Stomach (tissue), 9 donors: ENCODE results near the gene HDGFL2. TPM values are rescaled to one million over a fixed set of nuclear protein-coding genes. Genes with fewer than 3 reads are reported as not detected.

ENCODE experiments used
- DNase-seq, 2 donors: peaks; one replicate each; pipeline versions ENCODE4 v3.0.0 to v3.0.0-alpha.2; 2013 to 2019
- H3K27ac ChIP-seq, 5 donors: fragments of 200-600 bp in 4 of 5; sonication (generic) in 4 of 5; one replicate each; pipeline ENCODE4 v1.5.1; 2013 to 2019; ENCODE audit warnings: mild to moderate bottlenecking in 1 of 5, moderate library complexity in 1 of 5
- H3K27me3 ChIP-seq, 3 donors: fragments of 200-600 bp; sonication (generic); one replicate each; pipeline ENCODE4 v1.5.1; 2017 to 2019; ENCODE audit warnings: mixed run types in 1 of 3
- H3K36me3 ChIP-seq, 4 donors: fragments of 200-600 bp; sonication (generic); 1 replicate in 3 of 4; 2 replicates in 1 of 4; pipeline ENCODE4 v1.5.1; 2016 to 2019
- H3K4me1 ChIP-seq, 4 donors: fragments of 200-600 bp; sonication (generic); one replicate each; pipeline ENCODE4 v1.5.1; 2016 to 2019
- H3K4me3 ChIP-seq, 4 donors: fragments of 200-600 bp; sonication (generic) in 3 of 4; one replicate each; pipeline ENCODE4 v1.5.1; 2016 to 2019; ENCODE audit warnings: mild to moderate bottlenecking in 1 of 4
- H3K9me3 ChIP-seq, 4 donors: fragments of 200-600 bp; sonication (generic); one replicate each; pipeline ENCODE4 v1.5.1; 2016 to 2019
- EP300 ChIP-seq: sonication (generic); formaldehyde crosslinking; IDR thresholded peaks from one replicate; pipeline ENCODE4 v1.6.1; 2017; ENCODE audit warnings: antibody characterized with exemption
- POLR2A ChIP-seq, 4 donors: fragments of 450-650 bp; IDR thresholded peaks; one replicate each; pipeline ENCODE4 v1.6.1; 2016; ENCODE audit warnings: antibody characterized with exemption in 4 of 4, control low read depth in 2 of 4, mild to moderate bottlenecking in 1 of 4, moderate library complexity in 1 of 4
- POLR2AphosphoS5 ChIP-seq, 3 donors: sonication (generic); formaldehyde crosslinking; IDR thresholded peaks; one replicate each; pipeline ENCODE4 v1.6.1; 2016; ENCODE audit warnings: antibody characterized with exemption in 3 of 3
- WGBS, 5 donors: extraction: QIAGEN DNeasy Blood & Tissue Kit in 3 of 5; methylation state at CpG; one replicate each; pipeline versions ENCODE4 v1.1.5 to v1.1.7; 2013 to 2018; 5-methylcytosine and 5-hydroxymethylcytosine counted together
- intact Hi-C: fragments of 100-400 bp; cut with DNase I; formaldehyde crosslinking; loops from one replicate; pipeline ENCODE4 v1.15.1; 2023; ENCODE audit warnings: low total_unique reads
- polyA plus RNA-seq, 3 donors: library from polyadenylated mRNA; stranded (reverse); fragments of 200-250 nt; gene quantifications; one replicate each; pipeline ENCODE4 v1.2.3, GENCODE V29; 2013
- total RNA-seq, 5 donors: library from RNA; depleted of rRNA; stranded (reverse); fragments of >200 nt; gene quantifications; one replicate each; pipeline versions ENCODE4 v1.1.0 to v1.2.3, GENCODE V29; 2014 to 2016
- TF ChIP-seq, protein P1 (sequence below), 7 experiments: fragments of 450-650 bp in 4 of 7; fragments of 200-600 bp in 3 of 7; sonication (generic) in 3 of 7; IDR thresholded peaks; one replicate each; pipeline ENCODE4 v1.5.1; 2016 to 2019; ENCODE audit warnings: antibody characterized with exemption in 7 of 7, control low read depth in 2 of 7, mild to moderate bottlenecking in 1 of 7
- donor health status: healthy with polysubstance abuse.
- donor health status: Bipolar disorder and iron deficiency.
- donor health status: healthy.

Gene HDGFL2
- total and polyA plus RNA-seq, 8 donors: 25.5 to 127 (median 35.0) TPM

DNA sequence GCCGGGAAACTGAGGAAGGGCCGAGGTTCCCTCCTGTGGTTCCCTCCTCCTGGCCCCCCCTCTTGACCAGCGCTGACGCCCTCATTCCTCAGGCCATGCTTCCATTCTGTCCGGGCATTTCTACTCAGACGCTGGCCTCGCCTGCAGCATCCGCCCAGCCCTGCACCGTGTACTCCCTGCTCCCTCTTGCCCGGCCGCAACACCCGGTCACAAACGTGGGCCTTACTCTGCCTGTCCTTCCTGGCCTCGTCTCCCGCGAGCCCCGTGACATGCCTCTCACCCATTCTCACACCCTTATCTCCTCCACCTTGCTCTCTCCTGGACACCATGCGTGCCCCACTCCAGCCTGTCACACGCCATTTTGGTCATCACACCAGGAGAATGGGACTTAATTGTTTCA lies 11.3 kb downstream of the HDGFL2 start:
- H3K4me3 ChIP-seq: no peak overlapping the region
- H3K9me3 ChIP-seq: no peaks in the 10 kb centered on the region
- TF ChIP-seq POLR2AphosphoS5 (IDR thresholded peaks at IDR 0.05): no peak
- TF ChIP-seq EP300: no peak
- TF ChIP-seq, protein P1, sequence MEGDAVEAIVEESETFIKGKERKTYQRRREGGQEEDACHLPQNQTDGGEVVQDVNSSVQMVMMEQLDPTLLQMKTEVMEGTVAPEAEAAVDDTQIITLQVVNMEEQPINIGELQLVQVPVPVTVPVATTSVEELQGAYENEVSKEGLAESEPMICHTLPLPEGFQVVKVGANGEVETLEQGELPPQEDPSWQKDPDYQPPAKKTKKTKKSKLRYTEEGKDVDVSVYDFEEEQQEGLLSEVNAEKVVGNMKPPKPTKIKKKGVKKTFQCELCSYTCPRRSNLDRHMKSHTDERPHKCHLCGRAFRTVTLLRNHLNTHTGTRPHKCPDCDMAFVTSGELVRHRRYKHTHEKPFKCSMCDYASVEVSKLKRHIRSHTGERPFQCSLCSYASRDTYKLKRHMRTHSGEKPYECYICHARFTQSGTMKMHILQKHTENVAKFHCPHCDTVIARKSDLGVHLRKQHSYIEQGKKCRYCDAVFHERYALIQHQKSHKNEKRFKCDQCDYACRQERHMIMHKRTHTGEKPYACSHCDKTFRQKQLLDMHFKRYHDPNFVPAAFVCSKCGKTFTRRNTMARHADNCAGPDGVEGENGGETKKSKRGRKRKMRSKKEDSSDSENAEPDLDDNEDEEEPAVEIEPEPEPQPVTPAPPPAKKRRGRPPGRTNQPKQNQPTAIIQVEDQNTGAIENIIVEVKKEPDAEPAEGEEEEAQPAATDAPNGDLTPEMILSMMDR (IDR thresholded peaks at IDR 0.05): no peak
- no peak for TF ChIP-seq POLR2A (IDR thresholded peaks at IDR 0.05)
- peaks cover 2 to 92% (median 69%) of the 10 kb centered on the region in 4 donors for H3K36me3 ChIP-seq
- H3K27ac ChIP-seq: no peak overlapping the region
- intact Hi-C loops: no loop called here
- no peaks in the 10 kb centered on the region for H3K27me3 ChIP-seq
- no peaks in the 10 kb centered on the region for H3K4me1 ChIP-seq
- DNase-seq: no peak
- 89 to 92% (median 91%) methylated on average over 19 of the region's 19 CpGs for WGBS, 5 donors

DNA sequence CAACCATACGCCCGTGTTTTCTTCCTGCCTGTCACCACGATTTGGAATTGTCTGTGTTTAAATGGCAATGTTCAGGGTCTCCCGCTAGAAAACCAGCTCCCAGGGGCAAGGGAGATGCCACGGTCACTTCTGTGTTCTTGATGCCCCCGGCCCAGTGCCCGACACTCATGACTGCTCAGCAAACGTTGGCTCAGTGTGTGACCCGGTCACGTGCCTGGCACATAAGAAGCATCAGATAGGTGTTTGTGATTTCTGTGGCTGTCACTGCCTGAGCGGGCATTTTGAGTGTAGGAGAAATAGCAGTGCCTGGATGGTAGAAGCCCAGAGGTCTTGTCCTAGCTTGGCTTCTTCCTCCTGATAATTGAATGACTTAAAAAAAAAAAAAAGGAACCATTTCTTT lies 15.5 kb downstream of the HDGFL2 start:
- H3K4me1 ChIP-seq: no peaks in the 10 kb centered on the region
- intact Hi-C loops: no loop called here
- H3K4me3 ChIP-seq: no peak overlapping the region
- H3K9me3 ChIP-seq: no peaks in the 10 kb centered on the region
- H3K36me3 ChIP-seq: peaks cover 33 to 90% (median 81%) of the 10 kb centered on the region in 4 donors
- no peak overlapping the region for H3K27ac ChIP-seq
- TF ChIP-seq, protein P1 (IDR thresholded peaks at IDR 0.05): no peak
- TF ChIP-seq POLR2A (IDR thresholded peaks at IDR 0.05) (no peak), POLR2AphosphoS5 (IDR thresholded peaks at IDR 0.05) (no peak), EP300 (no peak)
- 74 to 88% (median 79%) methylated on average over 11 of the region's 11 CpGs for WGBS, 5 donors
- DNase-seq: no peak
- no peaks in the 10 kb centered on the region for H3K27me3 ChIP-seq

DNA sequence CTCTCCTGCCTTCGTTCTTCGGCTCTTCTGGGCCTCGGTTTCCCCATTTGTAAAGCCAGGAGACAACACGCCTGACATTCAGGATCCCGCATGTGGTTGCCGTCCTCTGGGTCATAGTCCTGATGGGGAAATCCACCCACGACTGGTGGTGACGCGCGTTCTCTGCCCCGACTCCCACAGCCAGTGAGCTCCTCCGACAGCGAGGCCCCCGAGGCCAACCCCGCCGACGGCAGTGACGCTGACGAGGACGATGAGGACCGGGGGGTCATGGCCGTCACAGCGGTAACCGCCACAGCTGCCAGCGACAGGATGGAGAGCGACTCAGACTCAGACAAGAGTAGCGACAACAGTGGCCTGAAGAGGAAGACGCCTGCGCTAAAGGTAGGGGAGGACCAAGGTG lies 16.4 kb downstream of the HDGFL2 start:
- H3K27me3 ChIP-seq: no peaks in the 10 kb centered on the region
- 93 to 97% (median 96%) methylated on average over 29 of the region's 29 CpGs for WGBS, 5 donors

DNA sequence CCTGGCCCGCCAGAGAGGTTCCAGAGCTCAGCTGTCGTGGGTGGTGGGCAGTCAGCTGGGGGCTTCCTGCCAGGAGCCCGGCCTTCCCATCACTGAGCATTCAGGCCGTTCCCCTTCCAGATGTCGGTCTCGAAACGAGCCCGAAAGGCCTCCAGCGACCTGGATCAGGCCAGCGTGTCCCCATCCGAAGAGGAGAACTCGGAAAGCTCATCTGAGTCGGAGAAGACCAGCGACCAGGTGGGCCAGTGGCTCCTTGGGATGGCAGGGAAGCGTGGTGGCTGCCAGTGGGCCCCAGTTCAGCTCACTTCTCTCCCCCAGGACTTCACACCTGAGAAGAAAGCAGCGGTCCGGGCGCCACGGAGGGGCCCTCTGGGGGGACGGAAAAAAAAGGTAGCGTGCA lies 19.3 kb downstream of the HDGFL2 start:
- 94 to 98% (median 97%) methylated on average over 21 of the region's 21 CpGs for WGBS, 5 donors
- Histone ChIP-seq H3K9me3 (no peaks in the 10 kb centered on the region), H3K27me3 (no peaks in the 10 kb centered on the region), H3K27ac (no peak overlapping the region), H3K36me3 (peaks cover 58 to 94% (median 93%) of the 10 kb centered on the region in 4 donors), H3K4me1 (no peaks in the 10 kb centered on the region), H3K4me3 (no peak overlapping the region)
- DNase-seq: no peak
- no peak for TF ChIP-seq POLR2AphosphoS5 (IDR thresholded peaks at IDR 0.05)
- TF ChIP-seq EP300: no peak
- TF ChIP-seq POLR2A (IDR thresholded peaks at IDR 0.05): no peak
- TF ChIP-seq, protein P1 (IDR thresholded peaks at IDR 0.05): no peak
- intact Hi-C loops: no loop called here

More for the DNA sequence above, 16.4 kb downstream of the HDGFL2 start:
- Histone ChIP-seq H3K9me3 (no peaks in the 10 kb centered on the region), H3K4me3 (no peak overlapping the region), H3K4me1 (no peaks in the 10 kb centered on the region), H3K27ac (no peak overlapping the region), H3K36me3 (peaks cover 36 to 86% (median 78%) of the 10 kb centered on the region in 4 donors)
- TF ChIP-seq, protein P1 (IDR thresholded peaks at IDR 0.05): no peak
- TF ChIP-seq POLR2A (IDR thresholded peaks at IDR 0.05): no peak
- intact Hi-C loops: no loop called here
- DNase-seq: no peak
